PFSK-1 (cell line): ENCODE results near the gene XCR1.

Experiments used
- FOXP2 ChIP-seq: optimal IDR thresholded peaks from 2 replicates; pipeline ENCODE3; 2011; ENCODE audit warnings: borderline replicate concordance, control low read depth, inconsistent platforms; ENCODE audit not compliant: insufficient read depth; ENCODE audit errors: extremely low read length, extremely low read depth
- POLR2AphosphoS5 ChIP-seq: IDR thresholded peaks from 2 replicates; pipeline ENCODE4 v1.6.1; 2012; ENCODE audit warnings: low read depth, mild to moderate bottlenecking, control low read depth, low read length, moderate library complexity
- SIN3A ChIP-seq: IDR thresholded peaks from 2 replicates; pipeline ENCODE4 v1.6.1; 2012; ENCODE audit warnings: mild to moderate bottlenecking, low read length, moderate library complexity, borderline replicate concordance; ENCODE audit not compliant: insufficient read depth
- TAF1 ChIP-seq: IDR thresholded peaks from 2 replicates; pipeline ENCODE4 v1.6.1; 2012; ENCODE audit warnings: low read length, control low read depth, borderline replicate concordance; ENCODE audit not compliant: insufficient read depth
- TF ChIP-seq, protein P1 (sequence below), 2 experiments: IDR thresholded peaks; 2 replicates each; pipeline versions ENCODE4 v1.6.1 to v1.8.0; 2011 to 2012; ENCODE audit warnings: low read depth in 2 of 2, low read length in 2 of 2, control low read depth in 1 of 2, inconsistent platforms in 1 of 2, mild to moderate bottlenecking in 1 of 2, moderate library complexity in 1 of 2; ENCODE audit not compliant: insufficient read depth in 1 of 2

Gene XCR1

DNA sequence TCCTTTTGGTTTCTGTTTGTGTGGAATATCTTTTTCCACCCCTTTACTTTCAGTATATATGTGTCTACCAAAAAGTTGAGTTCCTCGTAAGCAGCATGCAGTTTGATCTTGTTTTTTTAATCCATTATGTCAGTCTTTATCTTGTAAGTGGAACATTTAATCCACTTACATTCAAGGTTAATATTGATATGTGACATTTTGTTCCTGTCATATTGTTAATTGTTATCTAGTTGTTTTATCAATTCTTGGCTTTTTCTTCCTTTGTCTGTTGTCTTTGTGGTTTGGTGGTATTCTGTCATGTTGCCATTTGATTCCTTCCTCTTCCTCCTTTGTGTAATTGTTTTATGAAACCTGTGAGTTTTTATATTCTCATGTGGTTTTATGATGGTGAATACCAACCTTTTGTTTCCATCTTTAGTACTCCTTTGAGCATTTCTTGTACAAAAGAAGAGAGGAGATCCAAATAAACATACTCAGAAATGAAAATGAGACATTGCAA is 43.4 kb upstream of the XCR1 start:
- TF ChIP-seq, protein P1, sequence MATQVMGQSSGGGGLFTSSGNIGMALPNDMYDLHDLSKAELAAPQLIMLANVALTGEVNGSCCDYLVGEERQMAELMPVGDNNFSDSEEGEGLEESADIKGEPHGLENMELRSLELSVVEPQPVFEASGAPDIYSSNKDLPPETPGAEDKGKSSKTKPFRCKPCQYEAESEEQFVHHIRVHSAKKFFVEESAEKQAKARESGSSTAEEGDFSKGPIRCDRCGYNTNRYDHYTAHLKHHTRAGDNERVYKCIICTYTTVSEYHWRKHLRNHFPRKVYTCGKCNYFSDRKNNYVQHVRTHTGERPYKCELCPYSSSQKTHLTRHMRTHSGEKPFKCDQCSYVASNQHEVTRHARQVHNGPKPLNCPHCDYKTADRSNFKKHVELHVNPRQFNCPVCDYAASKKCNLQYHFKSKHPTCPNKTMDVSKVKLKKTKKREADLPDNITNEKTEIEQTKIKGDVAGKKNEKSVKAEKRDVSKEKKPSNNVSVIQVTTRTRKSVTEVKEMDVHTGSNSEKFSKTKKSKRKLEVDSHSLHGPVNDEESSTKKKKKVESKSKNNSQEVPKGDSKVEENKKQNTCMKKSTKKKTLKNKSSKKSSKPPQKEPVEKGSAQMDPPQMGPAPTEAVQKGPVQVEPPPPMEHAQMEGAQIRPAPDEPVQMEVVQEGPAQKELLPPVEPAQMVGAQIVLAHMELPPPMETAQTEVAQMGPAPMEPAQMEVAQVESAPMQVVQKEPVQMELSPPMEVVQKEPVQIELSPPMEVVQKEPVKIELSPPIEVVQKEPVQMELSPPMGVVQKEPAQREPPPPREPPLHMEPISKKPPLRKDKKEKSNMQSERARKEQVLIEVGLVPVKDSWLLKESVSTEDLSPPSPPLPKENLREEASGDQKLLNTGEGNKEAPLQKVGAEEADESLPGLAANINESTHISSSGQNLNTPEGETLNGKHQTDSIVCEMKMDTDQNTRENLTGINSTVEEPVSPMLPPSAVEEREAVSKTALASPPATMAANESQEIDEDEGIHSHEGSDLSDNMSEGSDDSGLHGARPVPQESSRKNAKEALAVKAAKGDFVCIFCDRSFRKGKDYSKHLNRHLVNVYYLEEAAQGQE (IDR thresholded peaks at IDR 0.05; ENCODE audit: insufficient read depth in 1 of 2, low read depth in 2 of 2, low read length in 2 of 2), result no peak
- TF ChIP-seq TAF1 (no peak), POLR2AphosphoS5 (no peak), FOXP2 (no peak), SIN3A (no peak)

GRCh38 chr3:46068501-46068900 is 41.2 kb upstream of the XCR1 start:
- TF ChIP-seq, protein P1 (IDR thresholded peaks at IDR 0.05; ENCODE audit: insufficient read depth in 1 of 2, low read depth in 2 of 2, low read length in 2 of 2), result no peak
- TF ChIP-seq POLR2AphosphoS5, result no peak
- TF ChIP-seq TAF1, result no peak
- TF ChIP-seq FOXP2, result no peak
- TF ChIP-seq SIN3A, result no peak

- TF ChIP-seq FOXP2, result no peak
- no peak for TF ChIP-seq SIN3A
- TF ChIP-seq TAF1, result no peak
- TF ChIP-seq, protein P1 (IDR thresholded peaks at IDR 0.05; ENCODE audit: insufficient read depth in 1 of 2, low read depth in 2 of 2, low read length in 2 of 2), result no peak
- TF ChIP-seq POLR2AphosphoS5, result no peak
Measured at GRCh38 chr3:46067401-46067800, 40.1 kb upstream of the XCR1 start.

DNA sequence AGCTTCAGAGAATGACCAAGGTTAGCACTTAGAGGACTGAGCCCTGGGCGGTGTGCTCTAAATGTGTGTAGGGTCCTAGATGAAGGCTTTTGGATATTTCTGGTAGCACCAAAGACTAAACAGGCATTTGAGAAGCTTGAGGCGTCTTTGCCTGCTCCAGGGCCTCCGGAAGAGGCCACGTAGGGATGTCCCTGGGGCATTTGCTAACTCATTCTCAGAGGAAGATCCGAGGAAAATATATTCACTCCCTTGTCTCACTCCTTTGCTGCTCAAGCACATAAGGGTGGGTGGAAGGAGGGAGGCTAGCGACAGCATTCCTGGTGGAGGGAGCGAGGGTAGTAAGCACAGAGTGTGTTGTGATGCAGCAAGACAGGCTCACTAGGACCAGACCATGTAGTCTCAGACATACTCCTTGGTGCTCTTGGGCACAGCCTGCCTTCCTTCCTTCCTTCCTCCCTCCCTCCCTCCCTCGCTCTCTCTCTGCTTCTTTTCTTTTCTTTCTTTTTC is 38.5 kb upstream of the XCR1 start:
- TF ChIP-seq POLR2AphosphoS5, result no peak
- TF ChIP-seq TAF1, result no peak
- no peak for TF ChIP-seq FOXP2
- TF ChIP-seq, protein P1 (IDR thresholded peaks at IDR 0.05; ENCODE audit: insufficient read depth in 1 of 2, low read depth in 2 of 2, low read length in 2 of 2), result no peak
- TF ChIP-seq SIN3A, result no peak
